Esophagus muscularis mucosa (tissue), 4 donors: ENCODE measurements around the gene KRT82. TPM values are rescaled to one million over a fixed set of nuclear protein-coding genes. Genes with fewer than 3 reads are reported as not detected.

ENCODE experiments used
- DNase-seq: peaks from one replicate; pipeline ENCODE4 v3.0.0-alpha.2; 2017; ENCODE audit errors: extremely low spot score
- H3K27ac ChIP-seq, 4 donors: fragments of 200-600 bp; sonication (generic); replicated peaks in 1 of 4; 1 replicate in 3 of 4; 2 replicates in 1 of 4; pipeline ENCODE4 v1.5.1; 2016 to 2019; ENCODE audit warnings: mild to moderate bottlenecking in 1 of 4
- H3K27me3 ChIP-seq, 4 donors: fragments of 200-600 bp; sonication (generic); one replicate each; pipeline versions ENCODE4 v1.5.1 to v1.6.0; 2016 to 2019
- H3K36me3 ChIP-seq, 4 donors: fragments of 200-600 bp; sonication (generic); one replicate each; pipeline ENCODE4 v1.5.1; 2016 to 2019
- H3K4me1 ChIP-seq, 4 donors: fragments of 200-600 bp; sonication (generic); one replicate each; pipeline ENCODE4 v1.5.1; 2016 to 2019
- H3K4me3 ChIP-seq, 4 donors: fragments of 200-600 bp; sonication (generic); 1 replicate in 2 of 4; 2 replicates in 2 of 4; pipeline ENCODE4 v1.5.1; 2016 to 2019; ENCODE audit warnings: mild to moderate bottlenecking in 4 of 4, moderate library complexity in 1 of 4
- H3K9me3 ChIP-seq, 4 donors: fragments of 200-600 bp; sonication (generic); 1 replicate in 3 of 4; 2 replicates in 1 of 4; pipeline ENCODE4 v1.5.1; 2016 to 2019
- EP300 ChIP-seq: sonication (generic); formaldehyde crosslinking; IDR thresholded peaks from one replicate; pipeline ENCODE4 v1.6.1; 2017; ENCODE audit warnings: antibody characterized with exemption
- POLR2A ChIP-seq: fragments of 450-650 bp; IDR thresholded peaks from one replicate; pipeline ENCODE4 v1.6.1; 2017; ENCODE audit warnings: antibody characterized with exemption, moderate library complexity, mild to moderate bottlenecking, low read depth
- POLR2AphosphoS5 ChIP-seq, 2 donors: sonication (generic); formaldehyde crosslinking; IDR thresholded peaks; one replicate each; pipeline ENCODE4 v1.6.1; 2017; ENCODE audit warnings: antibody characterized with exemption in 2 of 2
- WGBS: methylation state at CpG from one replicate; pipeline ENCODE4 v1.1.5; 2018; 5-methylcytosine and 5-hydroxymethylcytosine counted together
- intact Hi-C: fragments of 100-400 bp; cut with DNase I; formaldehyde crosslinking; loops from one replicate; pipeline ENCODE4 v1.15.1; 2023
- total RNA-seq, 4 donors: library from RNA; depleted of rRNA; stranded (reverse); fragments of >200 nt; gene quantifications; one replicate each; pipeline versions ENCODE4 v1.1.0 to v1.2.1, GENCODE V29; 2016
- TF ChIP-seq, protein P1 (sequence below), 3 experiments: fragments of 200-600 bp in 2 of 3; fragments of 450-650 bp in 1 of 3; sonication (generic) in 2 of 3; IDR thresholded peaks; one replicate each; pipeline ENCODE4 v1.5.1; 2017 to 2019; ENCODE audit warnings: antibody characterized with exemption in 3 of 3, mild to moderate bottlenecking in 2 of 3, moderate library complexity in 1 of 3

The KRT82 gene
- total RNA-seq, 4 donors from 2014 or later, result not detected

DNA sequence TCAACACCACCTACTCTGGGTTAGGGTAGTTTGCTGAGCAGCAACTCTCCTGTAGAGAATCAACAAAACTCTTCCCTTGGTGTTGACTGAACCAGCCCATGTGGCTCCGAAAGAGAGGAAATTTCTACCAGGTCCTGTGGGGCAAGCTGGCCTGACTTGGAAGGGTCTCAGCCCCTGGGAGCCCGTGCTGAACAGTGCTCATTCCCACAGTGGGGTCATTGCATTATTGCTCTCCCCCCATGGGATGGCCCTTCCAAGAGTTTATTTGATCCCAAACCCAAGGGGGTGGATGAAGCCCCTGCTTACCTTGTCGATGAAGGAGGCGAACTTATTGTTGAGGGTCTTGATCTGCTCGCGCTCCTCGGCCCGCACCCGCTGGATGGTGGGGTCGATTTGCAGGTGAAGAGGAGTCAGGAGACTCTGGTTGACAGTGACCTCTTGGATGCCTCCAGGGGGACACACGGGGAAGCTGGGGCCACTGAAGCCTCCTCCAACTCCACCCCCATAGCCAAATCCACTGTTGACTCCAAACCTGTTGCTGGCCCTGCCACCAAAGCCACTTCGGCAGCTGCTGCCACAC is 27.5 kb upstream of the KRT82 start:
- no peak overlapping the region for H3K27ac ChIP-seq
- no peak for DNase-seq
- no peaks in the 10 kb centered on the region for H3K36me3 ChIP-seq
- no peak for TF ChIP-seq POLR2A
- TF ChIP-seq, protein P1, sequence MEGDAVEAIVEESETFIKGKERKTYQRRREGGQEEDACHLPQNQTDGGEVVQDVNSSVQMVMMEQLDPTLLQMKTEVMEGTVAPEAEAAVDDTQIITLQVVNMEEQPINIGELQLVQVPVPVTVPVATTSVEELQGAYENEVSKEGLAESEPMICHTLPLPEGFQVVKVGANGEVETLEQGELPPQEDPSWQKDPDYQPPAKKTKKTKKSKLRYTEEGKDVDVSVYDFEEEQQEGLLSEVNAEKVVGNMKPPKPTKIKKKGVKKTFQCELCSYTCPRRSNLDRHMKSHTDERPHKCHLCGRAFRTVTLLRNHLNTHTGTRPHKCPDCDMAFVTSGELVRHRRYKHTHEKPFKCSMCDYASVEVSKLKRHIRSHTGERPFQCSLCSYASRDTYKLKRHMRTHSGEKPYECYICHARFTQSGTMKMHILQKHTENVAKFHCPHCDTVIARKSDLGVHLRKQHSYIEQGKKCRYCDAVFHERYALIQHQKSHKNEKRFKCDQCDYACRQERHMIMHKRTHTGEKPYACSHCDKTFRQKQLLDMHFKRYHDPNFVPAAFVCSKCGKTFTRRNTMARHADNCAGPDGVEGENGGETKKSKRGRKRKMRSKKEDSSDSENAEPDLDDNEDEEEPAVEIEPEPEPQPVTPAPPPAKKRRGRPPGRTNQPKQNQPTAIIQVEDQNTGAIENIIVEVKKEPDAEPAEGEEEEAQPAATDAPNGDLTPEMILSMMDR (IDR thresholded peaks at IDR 0.05), result no peak
- TF ChIP-seq POLR2AphosphoS5 (IDR thresholded peaks at IDR 0.05), result no peak
- no peak for TF ChIP-seq EP300
- WGBS, result 94% methylated on average over 12 of the region's 12 CpGs
- H3K9me3 ChIP-seq, result no peaks in the 10 kb centered on the region
- no peak overlapping the region for H3K4me3 ChIP-seq
- peaks cover 0 to 10% (median 0%) of the 10 kb centered on the region in 4 donors for H3K27me3 ChIP-seq
- intact Hi-C loops, result no loop called here
- H3K4me1 ChIP-seq, result peaks cover 0 to 8% (median 0%) of the 10 kb centered on the region in 4 donors

DNA sequence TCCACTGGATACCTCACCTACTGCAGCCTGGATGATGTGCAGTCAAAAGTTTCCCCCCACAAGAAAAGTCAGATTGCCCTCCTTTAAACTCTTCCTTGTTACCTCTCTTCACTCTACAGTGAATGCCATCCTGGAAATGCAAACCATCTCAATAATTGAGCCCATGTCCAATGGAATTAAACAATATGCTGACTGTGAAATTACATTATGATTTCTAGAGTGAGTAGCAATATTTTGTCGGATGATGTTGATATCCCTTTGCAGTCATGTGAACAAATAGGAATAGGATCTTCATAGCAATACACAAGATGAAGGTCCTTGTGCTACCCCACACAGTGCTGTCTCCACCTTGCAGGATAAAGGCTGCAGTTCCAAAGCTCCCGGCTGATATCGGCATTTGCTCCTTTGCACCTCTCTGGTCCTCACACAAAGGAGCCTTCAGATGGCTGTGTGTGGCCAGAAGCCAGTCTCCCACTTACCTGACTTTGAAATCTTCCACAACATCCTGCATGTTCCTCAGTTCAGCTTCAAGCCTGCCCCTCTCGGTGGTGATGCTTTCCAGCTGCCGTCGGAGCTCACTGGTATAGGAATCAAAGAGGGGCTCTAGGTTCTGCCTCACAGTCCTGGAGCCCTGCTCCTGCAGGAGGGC is 26.5 kb upstream of the KRT82 start:
- Histone ChIP-seq H3K27me3 (peaks cover 0 to 10% (median 0%) of the 10 kb centered on the region in 4 donors), H3K9me3 (no peaks in the 10 kb centered on the region), H3K4me1 (peaks cover 0 to 8% (median 0%) of the 10 kb centered on the region in 4 donors), H3K27ac (no peak overlapping the region), H3K36me3 (no peaks in the 10 kb centered on the region), H3K4me3 (no peak overlapping the region)
- intact Hi-C loops, result no loop called here
- TF ChIP-seq, protein P1 (IDR thresholded peaks at IDR 0.05), result no peak
- TF ChIP-seq POLR2AphosphoS5 (IDR thresholded peaks at IDR 0.05), result no peak
- no peak for TF ChIP-seq POLR2A
- TF ChIP-seq EP300, result no peak
- WGBS, result 85% methylated on average over 6 of the region's 6 CpGs
- DNase-seq, result no peak

- no peaks in the 10 kb centered on the region for H3K9me3 ChIP-seq
- TF ChIP-seq, protein P1 (IDR thresholded peaks at IDR 0.05), result no peak
- TF ChIP-seq POLR2AphosphoS5 (IDR thresholded peaks at IDR 0.05) (no peak), EP300 (no peak), POLR2A (no peak)
- intact Hi-C loops, result no loop called here
- H3K4me1 ChIP-seq, result peaks cover 2 to 14% (median 13%) of the 10 kb centered on the region in 4 donors
- H3K4me3 ChIP-seq, result no peak overlapping the region
- peaks cover 0 to 10% (median 0%) of the 10 kb centered on the region in 4 donors for H3K27me3 ChIP-seq
- H3K36me3 ChIP-seq, result no peaks in the 10 kb centered on the region
- 83% methylated on average over 7 of the region's 10 CpGs for WGBS
- DNase-seq, result no peak
- no peak overlapping the region for H3K27ac ChIP-seq
Measured at GRCh38 chr12:52428121-52428520, 22.0 kb upstream of the KRT82 start.

DNA sequence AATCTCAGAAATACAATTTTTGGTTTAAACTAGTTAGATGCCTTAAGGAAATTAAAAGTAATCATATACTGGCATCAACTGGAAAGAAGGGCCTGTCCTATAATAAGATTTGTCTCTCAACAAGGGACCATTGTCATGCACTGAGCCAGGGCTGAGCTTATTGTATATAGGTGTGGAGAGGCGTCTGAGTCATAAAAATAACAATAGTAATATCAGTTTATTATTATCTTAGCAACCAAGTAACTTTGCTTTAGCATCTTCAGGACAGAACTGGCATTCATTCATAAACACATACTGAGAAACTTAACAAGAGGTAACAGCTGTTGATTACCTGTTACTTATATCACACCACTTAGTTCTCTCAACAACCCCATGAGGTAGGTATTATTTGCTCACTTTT is 20.9 kb upstream of the KRT82 start:
- Histone ChIP-seq H3K4me3 (no peak overlapping the region), H3K27ac (no peak overlapping the region), H3K27me3 (peaks cover 0 to 10% (median 0%) of the 10 kb centered on the region in 4 donors), H3K36me3 (no peaks in the 10 kb centered on the region), H3K4me1 (peaks cover 2 to 21% (median 16%) of the 10 kb centered on the region in 4 donors), H3K9me3 (no peaks in the 10 kb centered on the region)
- DNase-seq, result no peak
- TF ChIP-seq EP300, result no peak
- intact Hi-C loops, result no loop called here
- 57% methylated on average over 1 of the region's 1 CpG for WGBS

- Histone ChIP-seq H3K27me3 (peaks cover 0 to 9% (median 0%) of the 10 kb centered on the region in 4 donors), H3K4me1 (peaks cover 2 to 21% (median 16%) of the 10 kb centered on the region in 4 donors), H3K4me3 (no peak overlapping the region), H3K27ac (no peak overlapping the region), H3K9me3 (no peaks in the 10 kb centered on the region), H3K36me3 (no peaks in the 10 kb centered on the region)
- intact Hi-C loops, result no loop called here
- TF ChIP-seq POLR2AphosphoS5 (IDR thresholded peaks at IDR 0.05), result no peak
- TF ChIP-seq, protein P1 (IDR thresholded peaks at IDR 0.05), result no peak
- TF ChIP-seq POLR2A, result no peak
- no peak for TF ChIP-seq EP300
- WGBS, result 75% methylated on average over 2 of the region's 2 CpGs
- DNase-seq, result no peak
Measured at GRCh38 chr12:52426034-52426433, 19.9 kb upstream of the KRT82 start.
